ENCODE measurements around the gene EYS.

DNA sequence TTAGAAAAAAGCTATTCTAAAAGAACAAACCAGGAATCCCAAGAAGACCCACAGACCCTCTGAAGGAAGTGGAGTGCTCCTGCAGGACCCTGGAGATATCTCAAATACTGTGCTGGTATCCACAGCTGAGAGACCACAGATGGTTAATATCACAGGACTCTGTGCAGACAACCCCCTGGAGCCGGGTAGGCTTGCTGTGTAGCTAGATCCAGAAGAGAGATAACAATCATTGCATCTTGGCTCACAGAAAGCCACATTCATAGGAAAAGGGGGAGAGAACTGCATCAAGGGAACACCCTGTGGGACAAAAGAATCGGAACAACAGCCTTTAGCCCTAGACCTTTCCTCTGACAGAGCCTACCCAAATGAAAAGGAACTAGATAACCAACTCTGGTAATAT lies 1381.9 kb downstream of the EYS start:
- TF ChIP-seq SUZ12 (IDR thresholded peaks at IDR 0.05; ENCODE audit: extremely low read depth, insufficient read depth, insufficient read length) (no peak), YY1 (IDR thresholded peaks at IDR 0.05; ENCODE audit: insufficient read depth, insufficient read length) (no peak), ZNF274 (IDR thresholded peaks at IDR 0.05; ENCODE audit: low read depth, low read length) (no peak)
